HG03469 (cell line): ENCODE results near the gene OR5K3.

Source experiments
- ATAC-seq: cut with Tn5 transposase; IDR thresholded peaks from one replicate; pipeline ENCODE4 v1.9.1; 2021; ENCODE audit warnings: mild to moderate bottlenecking, moderate library complexity, moderate number of reproducible peaks; ENCODE audit not compliant: unreplicated experiment

The OR5K3 gene

DNA sequence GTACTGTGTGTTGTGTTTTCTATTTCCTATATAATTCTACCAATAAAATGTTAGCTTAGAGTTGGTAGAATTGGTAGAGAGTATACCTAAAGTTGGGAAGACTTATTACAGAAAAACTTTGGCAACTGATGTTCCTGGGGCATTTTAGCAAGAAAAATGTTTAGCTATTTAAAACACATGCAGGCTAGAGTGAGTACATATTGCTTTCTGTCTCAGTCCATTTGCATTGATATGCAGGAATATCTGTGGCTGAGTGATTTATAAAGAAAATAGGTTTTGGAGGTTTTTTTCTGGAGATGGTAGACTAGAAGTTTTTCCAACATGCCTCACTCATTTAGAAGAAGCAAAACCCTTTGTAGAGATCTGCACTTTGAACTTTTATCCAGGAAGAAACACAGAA, 42.1 kb downstream of the OR5K3 start:
- ATAC-seq = no peak

DNA sequence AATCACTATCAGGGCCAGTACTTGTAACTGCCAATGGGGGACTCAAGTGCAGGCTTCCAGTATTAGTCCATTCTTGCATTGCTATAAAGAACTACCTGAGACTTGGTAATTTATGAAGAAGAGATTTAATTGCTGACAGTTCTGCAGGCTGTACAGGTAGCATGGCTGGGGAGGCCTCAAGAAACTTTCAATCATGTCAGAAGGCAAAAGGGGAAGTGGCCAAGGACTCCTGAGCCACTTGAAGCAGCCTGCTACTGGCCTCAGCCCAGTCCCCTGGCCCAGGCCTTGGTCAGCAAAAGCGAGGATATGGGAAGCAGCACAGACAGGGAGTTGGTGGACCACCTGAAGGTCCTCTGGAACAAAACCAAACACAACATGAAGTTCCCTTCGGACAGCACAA, 43.3 kb downstream of the OR5K3 start:
- no peak for ATAC-seq

DNA sequence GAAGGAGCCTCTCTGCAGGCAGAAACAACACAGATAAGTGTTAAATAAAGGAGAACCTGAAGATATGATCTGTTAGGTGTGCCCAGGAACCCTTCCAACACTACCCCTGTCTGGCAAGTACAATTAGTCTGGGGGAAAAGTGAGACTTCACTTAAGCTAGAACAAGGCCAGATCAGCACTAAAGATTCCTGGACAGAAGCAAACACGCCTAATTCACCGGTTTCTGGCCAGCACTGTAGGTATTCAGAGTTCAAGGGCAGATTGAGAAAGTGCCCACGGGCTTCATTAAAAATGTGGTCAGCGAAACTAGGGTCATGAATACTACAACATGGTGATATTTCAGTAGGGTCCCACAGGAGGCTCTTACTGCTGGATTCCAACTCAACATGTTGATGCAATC, 43.9 kb downstream of the OR5K3 start:
- ATAC-seq = no peak

DNA sequence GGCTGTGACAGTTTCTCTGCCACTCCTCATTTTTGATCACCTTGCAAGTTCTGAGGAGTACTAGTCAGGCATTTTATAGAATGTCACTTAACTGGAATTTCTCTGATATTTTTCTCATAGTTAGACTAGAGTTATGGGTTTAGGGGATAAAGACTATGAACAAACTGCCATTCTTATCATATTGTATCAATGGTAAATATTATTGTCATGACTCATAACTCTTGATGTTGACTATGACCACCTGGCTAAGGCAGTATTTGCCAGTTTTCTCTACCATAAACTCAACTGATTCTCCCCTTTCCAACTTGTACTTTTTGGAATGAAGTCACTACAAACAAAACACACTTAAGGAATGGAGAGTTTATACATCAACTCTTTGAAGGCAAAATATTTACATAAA, 49.8 kb downstream of the OR5K3 start:
- ATAC-seq = no peak
